WTC11 (cell line): ENCODE data around the gene RGMA. TPM values are rescaled to one million over a fixed set of nuclear protein-coding genes. Genes with fewer than 3 reads are reported as not detected.

Source experiments
- ATAC-seq: fragments of 200-7000 bp; cut with Tn5 transposase; 2 replicates; pipeline ENCODE4 v1.10.0; 2021; ENCODE audit warnings: mild to moderate bottlenecking, moderate library complexity
- CTCF ChIA-PET: fragments of 300-600 bp; sonication (Branson Sonifier 250); formaldehyde crosslinking; loops from one replicate; lab custom pipeline; 2021; ENCODE audit warnings: antibody characterized with exemption; lab: Charles Lee
- POLR2A ChIA-PET: fragments of 350-600 bp; sonication (Branson Sonifier 250); formaldehyde crosslinking; loops from one replicate; lab custom pipeline; 2021; ENCODE audit warnings: antibody characterized with exemption; lab: Charles Lee
- DNase-seq: peaks from one replicate; pipeline ENCODE4 v3.0.0; 2021; ENCODE audit warnings: low spot score
- H3K27ac Mint-ChIP-seq: 2 replicates; pipeline ENCODE4 v1.8.0; 2021; ENCODE audit warnings: mixed read lengths
- H3K27me3 Mint-ChIP-seq: 2 replicates; pipeline ENCODE4 v1.8.0; 2021; ENCODE audit warnings: low read depth, mild to moderate bottlenecking, moderate library complexity, mixed read lengths
- H3K36me3 Mint-ChIP-seq: 2 replicates; pipeline ENCODE4 v1.8.0; 2021; ENCODE audit warnings: mixed read lengths
- H3K4me1 Mint-ChIP-seq: 2 replicates; pipeline ENCODE4 v1.8.0; 2022; ENCODE audit warnings: mixed read lengths
- H3K4me3 Mint-ChIP-seq: 2 replicates; pipeline ENCODE4 v1.8.0; 2021; ENCODE audit warnings: mild to moderate bottlenecking, moderate library complexity, mixed read lengths
- H3K9me3 Mint-ChIP-seq: 2 replicates; pipeline ENCODE4 v1.8.0; 2021; ENCODE audit warnings: mixed read lengths
- CBFB ChIP-seq: sonication (generic); formaldehyde crosslinking; IDR thresholded peaks from 2 replicates; pipeline ENCODE4 v1.8.1; 2022; ENCODE audit warnings: mild to moderate bottlenecking, low read depth, missing genetic modification reagents
- HMGA2 ChIP-seq: fragments of 250-450 bp; sonication (Bioruptor Pico); IDR thresholded peaks from 2 replicates; pipeline ENCODE4 v1.4.0; 2021; ENCODE audit warnings: mild to moderate bottlenecking, moderate library complexity
- HMGXB4 ChIP-seq: sonication (generic); formaldehyde crosslinking; IDR thresholded peaks from 2 replicates; pipeline ENCODE4 v1.8.1; 2023; ENCODE audit warnings: mild to moderate bottlenecking, moderate library complexity, missing genetic modification reagents
- IRF2 ChIP-seq: sonication (generic); formaldehyde crosslinking; IDR thresholded peaks from 2 replicates; pipeline ENCODE4 v1.8.0; 2022; ENCODE audit warnings: low read depth, missing genetic modification reagents, borderline replicate concordance
- NR3C1 ChIP-seq: sonication (generic); formaldehyde crosslinking; conservative IDR thresholded peaks from 2 replicates; pipeline ENCODE4 v1.8.1; 2023; ENCODE audit warnings: low read depth, mild to moderate bottlenecking, missing genetic modification reagents
- SMAD4 ChIP-seq: sonication (generic); formaldehyde crosslinking; IDR thresholded peaks from 2 replicates; pipeline ENCODE4 v1.8.0; 2022; ENCODE audit warnings: mild to moderate bottlenecking, missing genetic modification reagents
- SOX15 ChIP-seq: fragments of 250-450 bp; sonication (Bioruptor Pico); IDR thresholded peaks from 2 replicates; pipeline ENCODE4 v1.9.0; 2021; ENCODE audit warnings: mild to moderate bottlenecking
- STAT6 ChIP-seq: sonication (generic); formaldehyde crosslinking; conservative IDR thresholded peaks from 2 replicates; pipeline ENCODE4 v1.8.1; 2023; ENCODE audit warnings: mild to moderate bottlenecking, low read depth, missing genetic modification reagents, moderate library complexity
- TCF7 ChIP-seq: sonication (generic); formaldehyde crosslinking; IDR thresholded peaks from 2 replicates; pipeline ENCODE4 v1.8.0; 2022; ENCODE audit warnings: mild to moderate bottlenecking, low read depth, missing genetic modification reagents, moderate library complexity
- ZMAT4 ChIP-seq: fragments of 250-450 bp; sonication (Bioruptor Pico); IDR thresholded peaks from 2 replicates; pipeline ENCODE4 v1.9.0; 2021; ENCODE audit warnings: mild to moderate bottlenecking
- ZNF317 ChIP-seq: sonication (generic); formaldehyde crosslinking; IDR thresholded peaks from 2 replicates; pipeline ENCODE4 v1.8.1; 2023; ENCODE audit warnings: low read depth, mild to moderate bottlenecking, moderate library complexity, missing genetic modification reagents, borderline replicate concordance
- ZNF416 ChIP-seq: fragments of 250-450 bp; sonication (Bioruptor Pico); IDR thresholded peaks from 2 replicates; pipeline ENCODE4 v1.9.0; 2021; ENCODE audit warnings: mild to moderate bottlenecking, inconsistent platforms
- total RNA-seq: library from RNA; stranded (reverse); gene quantifications from 3 replicates; pipeline ENCODE4 v1.2.3, GENCODE V29; 2021
- TF ChIP-seq, protein P1 (sequence below): sonication (generic); formaldehyde crosslinking; IDR thresholded peaks from 2 replicates; pipeline ENCODE4 v1.8.0; 2022; ENCODE audit warnings: mild to moderate bottlenecking, missing genetic modification reagents
- TF ChIP-seq, protein P2 (sequence below): sonication (generic); formaldehyde crosslinking; IDR thresholded peaks from 2 replicates; pipeline ENCODE4 v1.8.1; 2022; ENCODE audit warnings: low read depth, mild to moderate bottlenecking, moderate library complexity, missing genetic modification reagents, borderline replicate concordance
- TF ChIP-seq, protein P3 (sequence below): fragments of 250-450 bp; sonication (Bioruptor Pico); IDR thresholded peaks from 2 replicates; pipeline ENCODE4 v2.1.2; 2022; ENCODE audit warnings: mild to moderate bottlenecking, moderate library complexity
- TF ChIP-seq, protein P4 (sequence below): sonication (generic); formaldehyde crosslinking; IDR thresholded peaks from 2 replicates; pipeline ENCODE4 v1.8.0; 2022; ENCODE audit warnings: missing genetic modification reagents

RGMA gene
- total RNA-seq, 1 experiment from 2014 or later = 47.2 TPM

GRCh38 chr15:93020976-93021772, 67.8 kb downstream of the RGMA start:
- ATAC-seq (no peak), DNase-seq (no peak)
- Mint-ChIP-seq H3K4me3 (no peak overlapping the region), H3K9me3 (no peaks in the 10 kb centered on the region), H3K27me3 (no peaks in the 10 kb centered on the region), H3K4me1 (no peaks in the 10 kb centered on the region), H3K27ac (no peak overlapping the region), H3K36me3 (peaks cover 92% of the 10 kb centered on the region)
- TF ChIP-seq HMGXB4 (CRISPR knock-in tag) (no peak), ZNF416 (CRISPR knock-in tag) (no peak), ZMAT4 (no peak), NR3C1 (CRISPR knock-in tag) (no peak), SOX15 (CRISPR knock-in tag) (no peak), SMAD4 (CRISPR knock-in tag) (no peak), STAT6 (CRISPR knock-in tag) (no peak), TCF7 (CRISPR knock-in tag) (no peak), IRF2 (CRISPR knock-in tag) (no peak), HMGA2 (CRISPR knock-in tag) (no peak), ZNF317 (CRISPR knock-in tag) (no peak), CBFB (no peak)
- TF ChIP-seq, protein P1, sequence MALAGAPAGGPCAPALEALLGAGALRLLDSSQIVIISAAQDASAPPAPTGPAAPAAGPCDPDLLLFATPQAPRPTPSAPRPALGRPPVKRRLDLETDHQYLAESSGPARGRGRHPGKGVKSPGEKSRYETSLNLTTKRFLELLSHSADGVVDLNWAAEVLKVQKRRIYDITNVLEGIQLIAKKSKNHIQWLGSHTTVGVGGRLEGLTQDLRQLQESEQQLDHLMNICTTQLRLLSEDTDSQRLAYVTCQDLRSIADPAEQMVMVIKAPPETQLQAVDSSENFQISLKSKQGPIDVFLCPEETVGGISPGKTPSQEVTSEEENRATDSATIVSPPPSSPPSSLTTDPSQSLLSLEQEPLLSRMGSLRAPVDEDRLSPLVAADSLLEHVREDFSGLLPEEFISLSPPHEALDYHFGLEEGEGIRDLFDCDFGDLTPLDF (CRISPR knock-in tag) = no peak
- TF ChIP-seq, protein P2, sequence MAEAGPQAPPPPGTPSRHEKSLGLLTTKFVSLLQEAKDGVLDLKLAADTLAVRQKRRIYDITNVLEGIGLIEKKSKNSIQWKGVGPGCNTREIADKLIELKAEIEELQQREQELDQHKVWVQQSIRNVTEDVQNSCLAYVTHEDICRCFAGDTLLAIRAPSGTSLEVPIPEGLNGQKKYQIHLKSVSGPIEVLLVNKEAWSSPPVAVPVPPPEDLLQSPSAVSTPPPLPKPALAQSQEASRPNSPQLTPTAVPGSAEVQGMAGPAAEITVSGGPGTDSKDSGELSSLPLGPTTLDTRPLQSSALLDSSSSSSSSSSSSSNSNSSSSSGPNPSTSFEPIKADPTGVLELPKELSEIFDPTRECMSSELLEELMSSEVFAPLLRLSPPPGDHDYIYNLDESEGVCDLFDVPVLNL (CRISPR knock-in tag) = no peak
- TF ChIP-seq, protein P3, sequence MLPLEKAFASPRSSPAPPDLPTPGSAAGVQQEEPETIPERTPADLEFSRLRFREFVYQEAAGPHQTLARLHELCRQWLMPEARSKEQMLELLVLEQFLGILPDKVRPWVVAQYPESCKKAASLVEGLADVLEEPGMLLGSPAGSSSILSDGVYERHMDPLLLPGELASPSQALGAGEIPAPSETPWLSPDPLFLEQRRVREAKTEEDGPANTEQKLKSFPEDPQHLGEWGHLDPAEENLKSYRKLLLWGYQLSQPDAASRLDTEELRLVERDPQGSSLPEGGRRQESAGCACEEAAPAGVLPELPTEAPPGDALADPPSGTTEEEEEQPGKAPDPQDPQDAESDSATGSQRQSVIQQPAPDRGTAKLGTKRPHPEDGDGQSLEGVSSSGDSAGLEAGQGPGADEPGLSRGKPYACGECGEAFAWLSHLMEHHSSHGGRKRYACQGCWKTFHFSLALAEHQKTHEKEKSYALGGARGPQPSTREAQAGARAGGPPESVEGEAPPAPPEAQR (CRISPR knock-in tag) = no peak
- TF ChIP-seq, protein P4, sequence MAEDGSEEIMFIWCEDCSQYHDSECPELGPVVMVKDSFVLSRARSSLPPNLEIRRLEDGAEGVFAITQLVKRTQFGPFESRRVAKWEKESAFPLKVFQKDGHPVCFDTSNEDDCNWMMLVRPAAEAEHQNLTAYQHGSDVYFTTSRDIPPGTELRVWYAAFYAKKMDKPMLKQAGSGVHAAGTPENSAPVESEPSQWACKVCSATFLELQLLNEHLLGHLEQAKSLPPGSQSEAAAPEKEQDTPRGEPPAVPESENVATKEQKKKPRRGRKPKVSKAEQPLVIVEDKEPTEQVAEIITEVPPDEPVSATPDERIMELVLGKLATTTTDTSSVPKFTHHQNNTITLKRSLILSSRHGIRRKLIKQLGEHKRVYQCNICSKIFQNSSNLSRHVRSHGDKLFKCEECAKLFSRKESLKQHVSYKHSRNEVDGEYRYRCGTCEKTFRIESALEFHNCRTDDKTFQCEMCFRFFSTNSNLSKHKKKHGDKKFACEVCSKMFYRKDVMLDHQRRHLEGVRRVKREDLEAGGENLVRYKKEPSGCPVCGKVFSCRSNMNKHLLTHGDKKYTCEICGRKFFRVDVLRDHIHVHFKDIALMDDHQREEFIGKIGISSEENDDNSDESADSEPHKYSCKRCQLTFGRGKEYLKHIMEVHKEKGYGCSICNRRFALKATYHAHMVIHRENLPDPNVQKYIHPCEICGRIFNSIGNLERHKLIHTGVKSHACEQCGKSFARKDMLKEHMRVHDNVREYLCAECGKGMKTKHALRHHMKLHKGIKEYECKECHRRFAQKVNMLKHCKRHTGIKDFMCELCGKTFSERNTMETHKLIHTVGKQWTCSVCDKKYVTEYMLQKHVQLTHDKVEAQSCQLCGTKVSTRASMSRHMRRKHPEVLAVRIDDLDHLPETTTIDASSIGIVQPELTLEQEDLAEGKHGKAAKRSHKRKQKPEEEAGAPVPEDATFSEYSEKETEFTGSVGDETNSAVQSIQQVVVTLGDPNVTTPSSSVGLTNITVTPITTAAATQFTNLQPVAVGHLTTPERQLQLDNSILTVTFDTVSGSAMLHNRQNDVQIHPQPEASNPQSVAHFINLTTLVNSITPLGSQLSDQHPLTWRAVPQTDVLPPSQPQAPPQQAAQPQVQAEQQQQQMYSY = no peak
- ChIA-PET CTCF (no interaction called here), POLR2A (no interaction called here)
